ENCODE results near the gene IRGC. TPM values are rescaled to one million over a fixed set of nuclear protein-coding genes. Genes with fewer than 3 reads are reported as not detected.
A peak's percentile ranks its signal among the peaks of the same experiment; 100 is the strongest.

The IRGC gene
- total and polyA plus RNA-seq, 9 of the 15 experiments (the other 6 are each of a cell fraction or from before 2014, with no cell fraction given) = not detected

DNA sequence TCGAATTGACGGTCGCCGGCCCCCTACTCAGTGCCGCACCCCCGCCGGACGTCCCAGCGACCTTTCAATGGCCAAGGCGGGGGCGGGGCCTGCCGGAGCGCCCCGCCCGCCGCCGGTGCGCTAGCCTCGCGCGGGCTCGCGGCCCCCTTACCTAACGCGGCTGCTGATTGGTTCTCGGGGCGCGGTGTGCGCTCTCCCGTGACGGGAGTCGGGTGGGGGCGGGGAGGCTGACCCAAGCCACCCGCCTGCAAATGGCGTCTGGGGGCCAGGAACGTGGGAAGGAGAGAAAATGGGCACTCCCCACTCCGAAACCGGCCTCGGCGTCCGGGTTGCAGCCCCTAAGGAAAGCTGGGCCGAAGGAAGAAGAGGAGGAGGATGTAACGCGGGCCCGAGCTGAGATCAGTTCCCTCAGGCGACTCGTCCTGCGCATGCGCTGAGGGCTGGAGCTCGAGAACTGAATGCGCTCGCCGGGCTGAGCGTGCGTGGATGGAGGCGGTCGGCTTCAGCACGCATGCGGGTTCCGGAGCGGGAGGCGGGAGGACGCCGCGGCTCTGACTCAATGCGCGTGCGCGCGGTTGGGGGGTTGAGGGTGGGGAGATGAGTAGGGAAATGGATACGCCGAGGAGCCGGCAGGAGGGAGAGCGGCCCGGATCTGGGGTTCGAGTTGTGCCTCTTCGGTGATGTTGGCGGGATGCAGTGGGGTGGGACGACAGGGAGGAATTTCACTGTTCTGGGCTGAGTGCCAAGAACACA is 38.8 kb downstream of the IRGC start, which contains the start of gene SMG9 (continued):
- TF ChIP-seq, protein P1, sequence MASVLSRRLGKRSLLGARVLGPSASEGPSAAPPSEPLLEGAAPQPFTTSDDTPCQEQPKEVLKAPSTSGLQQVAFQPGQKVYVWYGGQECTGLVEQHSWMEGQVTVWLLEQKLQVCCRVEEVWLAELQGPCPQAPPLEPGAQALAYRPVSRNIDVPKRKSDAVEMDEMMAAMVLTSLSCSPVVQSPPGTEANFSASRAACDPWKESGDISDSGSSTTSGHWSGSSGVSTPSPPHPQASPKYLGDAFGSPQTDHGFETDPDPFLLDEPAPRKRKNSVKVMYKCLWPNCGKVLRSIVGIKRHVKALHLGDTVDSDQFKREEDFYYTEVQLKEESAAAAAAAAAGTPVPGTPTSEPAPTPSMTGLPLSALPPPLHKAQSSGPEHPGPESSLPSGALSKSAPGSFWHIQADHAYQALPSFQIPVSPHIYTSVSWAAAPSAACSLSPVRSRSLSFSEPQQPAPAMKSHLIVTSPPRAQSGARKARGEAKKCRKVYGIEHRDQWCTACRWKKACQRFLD (CRISPR knock-in tag; IDR thresholded peaks at IDR 0.05) = no peak; the same call in 1 of the 2 replicates
- TF ChIP-seq NBN (IDR thresholded peaks at IDR 0.05; ENCODE audit: low read depth) (0 out of 2 replicates have a peak, but pooled peaks have one; percentile 27), ETV5 (CRISPR knock-in tag; IDR thresholded peaks at IDR 0.05; ENCODE audit: low read depth) (peak; percentile 54), RBM22 (IDR thresholded peaks at IDR 0.05; ENCODE audit: low read depth, low read length, poor library complexity, severe bottlenecking) (peak; percentile 48), POLR3G (IDR thresholded peaks at IDR 0.05; ENCODE audit: extremely low read depth, insufficient read length, insufficient replicate concordance) (no peak), ZNF311 (CRISPR knock-in tag; IDR thresholded peaks at IDR 0.05) (no peak), ZFPM2 (CRISPR knock-in tag; IDR thresholded peaks at IDR 0.05) (no peak), ZBED1 (IDR thresholded peaks at IDR 0.05) (no peak)
- TF ChIP-seq, protein P2, sequence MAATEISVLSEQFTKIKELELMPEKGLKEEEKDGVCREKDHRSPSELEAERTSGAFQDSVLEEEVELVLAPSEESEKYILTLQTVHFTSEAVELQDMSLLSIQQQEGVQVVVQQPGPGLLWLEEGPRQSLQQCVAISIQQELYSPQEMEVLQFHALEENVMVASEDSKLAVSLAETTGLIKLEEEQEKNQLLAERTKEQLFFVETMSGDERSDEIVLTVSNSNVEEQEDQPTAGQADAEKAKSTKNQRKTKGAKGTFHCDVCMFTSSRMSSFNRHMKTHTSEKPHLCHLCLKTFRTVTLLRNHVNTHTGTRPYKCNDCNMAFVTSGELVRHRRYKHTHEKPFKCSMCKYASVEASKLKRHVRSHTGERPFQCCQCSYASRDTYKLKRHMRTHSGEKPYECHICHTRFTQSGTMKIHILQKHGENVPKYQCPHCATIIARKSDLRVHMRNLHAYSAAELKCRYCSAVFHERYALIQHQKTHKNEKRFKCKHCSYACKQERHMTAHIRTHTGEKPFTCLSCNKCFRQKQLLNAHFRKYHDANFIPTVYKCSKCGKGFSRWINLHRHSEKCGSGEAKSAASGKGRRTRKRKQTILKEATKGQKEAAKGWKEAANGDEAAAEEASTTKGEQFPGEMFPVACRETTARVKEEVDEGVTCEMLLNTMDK (IDR thresholded peaks at IDR 0.05; ENCODE audit: borderline replicate concordance, insufficient read depth, low read depth, low read length, poor library complexity, severe bottlenecking) = no peak
- TF ChIP-seq, protein P3, sequence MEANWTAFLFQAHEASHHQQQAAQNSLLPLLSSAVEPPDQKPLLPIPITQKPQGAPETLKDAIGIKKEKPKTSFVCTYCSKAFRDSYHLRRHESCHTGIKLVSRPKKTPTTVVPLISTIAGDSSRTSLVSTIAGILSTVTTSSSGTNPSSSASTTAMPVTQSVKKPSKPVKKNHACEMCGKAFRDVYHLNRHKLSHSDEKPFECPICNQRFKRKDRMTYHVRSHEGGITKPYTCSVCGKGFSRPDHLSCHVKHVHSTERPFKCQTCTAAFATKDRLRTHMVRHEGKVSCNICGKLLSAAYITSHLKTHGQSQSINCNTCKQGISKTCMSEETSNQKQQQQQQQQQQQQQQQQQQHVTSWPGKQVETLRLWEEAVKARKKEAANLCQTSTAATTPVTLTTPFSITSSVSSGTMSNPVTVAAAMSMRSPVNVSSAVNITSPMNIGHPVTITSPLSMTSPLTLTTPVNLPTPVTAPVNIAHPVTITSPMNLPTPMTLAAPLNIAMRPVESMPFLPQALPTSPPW (CRISPR knock-in tag; IDR thresholded peaks at IDR 0.05) = peak; percentile 91
- TF ChIP-seq, protein P4, sequence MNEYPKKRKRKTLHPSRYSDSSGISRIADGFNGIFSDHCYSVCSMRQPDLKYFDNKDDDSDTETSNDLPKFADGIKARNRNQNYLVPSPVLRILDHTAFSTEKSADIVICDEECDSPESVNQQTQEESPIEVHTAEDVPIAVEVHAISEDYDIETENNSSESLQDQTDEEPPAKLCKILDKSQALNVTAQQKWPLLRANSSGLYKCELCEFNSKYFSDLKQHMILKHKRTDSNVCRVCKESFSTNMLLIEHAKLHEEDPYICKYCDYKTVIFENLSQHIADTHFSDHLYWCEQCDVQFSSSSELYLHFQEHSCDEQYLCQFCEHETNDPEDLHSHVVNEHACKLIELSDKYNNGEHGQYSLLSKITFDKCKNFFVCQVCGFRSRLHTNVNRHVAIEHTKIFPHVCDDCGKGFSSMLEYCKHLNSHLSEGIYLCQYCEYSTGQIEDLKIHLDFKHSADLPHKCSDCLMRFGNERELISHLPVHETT (CRISPR knock-in tag; conservative IDR thresholded peaks at IDR 0.05 in 1 of 2, IDR thresholded peaks at IDR 0.05 in 1 of 2) = peak in 1 of 2 experiments; percentile 47; a peak in 1 of 4 replicates

All from K562 (cell line).